Right renal cortex interstitium (tissue), 3 donors: ENCODE results near the gene SEMA5A. TPM values are rescaled to one million over a fixed set of nuclear protein-coding genes. Genes with fewer than 3 reads are reported as not detected.

Source experiments
- DNase-seq, 3 donors: peaks; one replicate each; pipeline ENCODE4 v3.0.0-alpha.2; 2013; ENCODE audit warnings: low read depth in 3 of 3, low spot score in 2 of 3
- polyA plus RNA-seq, 3 donors: library from polyadenylated mRNA; unstranded; fragments of 120-200 nt; gene quantifications; one replicate each; pipeline ENCODE4 v1.2.1, GENCODE V29; 2013; ENCODE audit not compliant: insufficient read length in 3 of 3

SEMA5A gene
- polyA plus RNA-seq, 3 donors, result 40.3 to 44.9 (median 40.9) TPM

- no peak for DNase-seq
These were observed 503.6 kb downstream of the SEMA5A start for GRCh38 chr5:9042241-9042640.

GRCh38 chr5:9040475-9040874, 505.4 kb downstream of the SEMA5A start:
- DNase-seq, result no peak

- no peak for DNase-seq
These were observed 508.8 kb downstream of the SEMA5A start for GRCh38 chr5:9037048-9037447.

- DNase-seq, result no peak
These were observed 510.5 kb downstream of the SEMA5A start for GRCh38 chr5:9035346-9035745.

- no peak for DNase-seq
These were observed 511.2 kb downstream of the SEMA5A start for GRCh38 chr5:9034649-9035048.

- DNase-seq, result no peak
These were observed 512.4 kb downstream of the SEMA5A start for GRCh38 chr5:9033524-9033923.

- no peak for DNase-seq
These were observed 519.9 kb downstream of the SEMA5A start for GRCh38 chr5:9025942-9026341.

GRCh38 chr5:9020996-9021395, 524.9 kb downstream of the SEMA5A start:
- DNase-seq, result no peak

- DNase-seq, result no peak
These were observed 530.0 kb downstream of the SEMA5A start for GRCh38 chr5:9015937-9016270.

- no peak for DNase-seq
These were observed 530.5 kb downstream of the SEMA5A start for GRCh38 chr5:9015260-9015936.

GRCh38 chr5:9013147-9013546, 532.7 kb downstream of the SEMA5A start:
- DNase-seq, result no peak

GRCh38 chr5:9009931-9010651, 535.8 kb downstream of the SEMA5A start:
- no peak for DNase-seq

- no peak for DNase-seq
These were observed 548.3 kb downstream of the SEMA5A start for GRCh38 chr5:8997542-8998070.

- no peak for DNase-seq
These were observed 552.8 kb downstream of the SEMA5A start for GRCh38 chr5:8993031-8993430.

Other genes starting within 250 kb of the SEMA5A start
- not detected for gene TAS2R1, start 84.3 kb upstream of the SEMA5A start, polyA plus RNA-seq